ENCODE measurements around the gene METAP2.

The METAP2 gene

DNA sequence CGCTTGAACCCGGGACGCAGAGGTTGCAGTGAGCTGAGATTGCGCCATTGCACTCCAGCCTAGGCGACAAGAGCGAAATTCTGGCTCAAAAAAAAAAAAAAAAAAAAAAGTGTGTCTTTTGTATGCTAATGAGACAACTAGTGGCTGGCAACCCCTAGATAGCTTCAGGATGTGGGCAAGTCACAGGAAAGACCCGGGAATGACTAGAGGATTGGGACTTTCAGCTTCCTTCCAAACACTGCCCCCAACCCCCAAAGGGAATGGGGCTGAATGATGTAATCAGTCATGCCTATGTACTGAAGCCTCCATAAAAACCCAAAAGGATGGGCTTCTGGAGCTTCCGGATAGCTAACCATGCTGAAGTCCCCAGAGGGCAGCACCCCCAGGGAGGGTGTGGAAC, 48.7 kb downstream of the METAP2 start:
- H3K4me3 ChIP-seq (ENCODE audit: insufficient read depth, low read depth, low read length, poor library complexity, severe bottlenecking) = no peak overlapping the region
- H3K27me3 ChIP-seq (replicated peaks; ENCODE audit: control insufficient read depth, insufficient read depth, low read length, poor library complexity, severe bottlenecking) = no peaks in the 10 kb centered on the region
- H3K4me1 ChIP-seq (ENCODE audit: control insufficient read depth, insufficient read depth, low read length, poor library complexity, severe bottlenecking) = no peaks in the 10 kb centered on the region
- no peak for DNase-seq
- no peaks in the 10 kb centered on the region for H3K36me3 ChIP-seq (ENCODE audit: control insufficient read depth, insufficient read depth, low read length)
- H3K27ac ChIP-seq (ENCODE audit: insufficient read depth, low read length, poor library complexity, severe bottlenecking) = no peak overlapping the region
- H3K9me3 ChIP-seq (ENCODE audit: control insufficient read depth, low read length) = no peaks in the 10 kb centered on the region

GRCh38 chr12:95528431-95528830, 54.5 kb downstream of the METAP2 start:
- no peak for DNase-seq
- Histone ChIP-seq H3K27me3 (replicated peaks; ENCODE audit: control insufficient read depth, insufficient read depth, low read length, poor library complexity, severe bottlenecking) (no peaks in the 10 kb centered on the region), H3K4me1 (ENCODE audit: control insufficient read depth, insufficient read depth, low read length, poor library complexity, severe bottlenecking) (no peaks in the 10 kb centered on the region), H3K36me3 (ENCODE audit: control insufficient read depth, insufficient read depth, low read length) (no peaks in the 10 kb centered on the region), H3K4me3 (ENCODE audit: insufficient read depth, low read depth, low read length, poor library complexity, severe bottlenecking) (no peak overlapping the region), H3K27ac (ENCODE audit: insufficient read depth, low read length, poor library complexity, severe bottlenecking) (no peak overlapping the region), H3K9me3 (ENCODE audit: control insufficient read depth, low read length) (no peaks in the 10 kb centered on the region)

- H3K36me3 ChIP-seq (ENCODE audit: control insufficient read depth, insufficient read depth, low read length) = no peaks in the 10 kb centered on the region
- H3K27me3 ChIP-seq (replicated peaks; ENCODE audit: control insufficient read depth, insufficient read depth, low read length, poor library complexity, severe bottlenecking) = no peaks in the 10 kb centered on the region
- DNase-seq = no peak
- H3K9me3 ChIP-seq (ENCODE audit: control insufficient read depth, low read length) = no peaks in the 10 kb centered on the region
- no peak overlapping the region for H3K27ac ChIP-seq (ENCODE audit: insufficient read depth, low read length, poor library complexity, severe bottlenecking)
- no peaks in the 10 kb centered on the region for H3K4me1 ChIP-seq (ENCODE audit: control insufficient read depth, insufficient read depth, low read length, poor library complexity, severe bottlenecking)
- no peak overlapping the region for H3K4me3 ChIP-seq (ENCODE audit: insufficient read depth, low read depth, low read length, poor library complexity, severe bottlenecking)
Observed at GRCh38 chr12:95529693-95530225, 55.8 kb downstream of the METAP2 start.

GRCh38 chr12:95532851-95533250, 58.9 kb downstream of the METAP2 start:
- Histone ChIP-seq H3K4me1 (ENCODE audit: control insufficient read depth, insufficient read depth, low read length, poor library complexity, severe bottlenecking) (no peaks in the 10 kb centered on the region), H3K27me3 (replicated peaks; ENCODE audit: control insufficient read depth, insufficient read depth, low read length, poor library complexity, severe bottlenecking) (no peaks in the 10 kb centered on the region), H3K27ac (ENCODE audit: insufficient read depth, low read length, poor library complexity, severe bottlenecking) (no peak overlapping the region), H3K36me3 (ENCODE audit: control insufficient read depth, insufficient read depth, low read length) (no peaks in the 10 kb centered on the region), H3K9me3 (ENCODE audit: control insufficient read depth, low read length) (no peaks in the 10 kb centered on the region), H3K4me3 (ENCODE audit: insufficient read depth, low read depth, low read length, poor library complexity, severe bottlenecking) (no peak overlapping the region)
- DNase-seq = no peak

GRCh38 chr12:95533985-95534384, 60.0 kb downstream of the METAP2 start:
- no peak overlapping the region for H3K4me3 ChIP-seq (ENCODE audit: insufficient read depth, low read depth, low read length, poor library complexity, severe bottlenecking)

DNA sequence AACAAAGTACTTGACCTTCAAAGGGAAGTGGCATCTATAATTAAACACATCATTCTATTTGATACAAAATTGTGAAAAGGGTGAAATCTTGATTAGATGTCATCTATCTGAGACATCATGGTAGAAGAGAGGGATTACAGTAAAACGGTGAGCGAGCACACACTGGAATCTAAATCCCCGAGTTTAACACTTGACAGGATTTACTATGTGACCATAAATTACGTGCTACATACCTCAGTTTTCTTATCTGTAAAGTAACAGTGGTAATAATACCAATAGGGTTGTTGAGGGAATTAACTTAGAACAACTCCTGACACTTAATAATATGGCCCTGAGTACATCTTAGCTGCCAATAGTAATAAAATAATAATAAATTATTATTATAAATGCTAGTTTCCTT, 64.1 kb downstream of the METAP2 start:
- Histone ChIP-seq H3K4me3 (ENCODE audit: insufficient read depth, low read depth, low read length, poor library complexity, severe bottlenecking) (no peak overlapping the region), H3K27me3 (replicated peaks; ENCODE audit: control insufficient read depth, insufficient read depth, low read length, poor library complexity, severe bottlenecking) (no peaks in the 10 kb centered on the region), H3K4me1 (ENCODE audit: control insufficient read depth, insufficient read depth, low read length, poor library complexity, severe bottlenecking) (no peaks in the 10 kb centered on the region), H3K9me3 (ENCODE audit: control insufficient read depth, low read length) (no peaks in the 10 kb centered on the region), H3K27ac (ENCODE audit: insufficient read depth, low read length, poor library complexity, severe bottlenecking) (no peak overlapping the region), H3K36me3 (ENCODE audit: control insufficient read depth, insufficient read depth, low read length) (no peaks in the 10 kb centered on the region)
- DNase-seq = no peak

More at GRCh38 chr12:95533985-95534384, 60.0 kb downstream of the METAP2 start:
- Histone ChIP-seq H3K36me3 (ENCODE audit: control insufficient read depth, insufficient read depth, low read length) (no peaks in the 10 kb centered on the region), H3K4me1 (ENCODE audit: control insufficient read depth, insufficient read depth, low read length, poor library complexity, severe bottlenecking) (no peaks in the 10 kb centered on the region), H3K9me3 (ENCODE audit: control insufficient read depth, low read length) (no peaks in the 10 kb centered on the region), H3K27ac (ENCODE audit: insufficient read depth, low read length, poor library complexity, severe bottlenecking) (no peak overlapping the region), H3K27me3 (replicated peaks; ENCODE audit: control insufficient read depth, insufficient read depth, low read length, poor library complexity, severe bottlenecking) (no peaks in the 10 kb centered on the region)
- DNase-seq = no peak

- Histone ChIP-seq H3K27me3 (replicated peaks; ENCODE audit: control insufficient read depth, insufficient read depth, low read length, poor library complexity, severe bottlenecking) (no peaks in the 10 kb centered on the region), H3K27ac (ENCODE audit: insufficient read depth, low read length, poor library complexity, severe bottlenecking) (no peak overlapping the region), H3K4me1 (ENCODE audit: control insufficient read depth, insufficient read depth, low read length, poor library complexity, severe bottlenecking) (no peaks in the 10 kb centered on the region), H3K36me3 (ENCODE audit: control insufficient read depth, insufficient read depth, low read length) (no peaks in the 10 kb centered on the region), H3K4me3 (ENCODE audit: insufficient read depth, low read depth, low read length, poor library complexity, severe bottlenecking) (no peak overlapping the region), H3K9me3 (ENCODE audit: control insufficient read depth, low read length) (no peaks in the 10 kb centered on the region)
- DNase-seq = no peak
Observed at GRCh38 chr12:95538656-95539055, 64.7 kb downstream of the METAP2 start.

DNA sequence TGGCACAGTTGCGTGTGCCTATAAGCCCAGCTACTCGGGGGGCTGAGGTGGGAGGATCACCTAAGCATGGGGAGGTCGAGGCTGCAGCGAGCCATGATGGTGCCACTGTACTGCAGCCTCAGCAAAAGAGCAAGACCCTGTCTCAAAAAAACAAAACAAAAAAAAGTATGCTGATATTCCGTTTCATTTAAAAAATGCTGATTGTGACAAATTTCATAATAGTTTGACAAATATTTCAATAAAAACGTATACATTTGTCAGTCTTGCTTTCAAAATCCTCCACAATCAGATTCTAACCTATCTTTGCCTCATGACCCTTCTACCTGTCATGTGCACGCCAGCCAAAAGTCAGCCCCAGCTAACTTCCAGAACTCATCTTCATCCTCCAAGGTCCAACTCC, 67.5 kb downstream of the METAP2 start:
- Histone ChIP-seq H3K4me1 (ENCODE audit: control insufficient read depth, insufficient read depth, low read length, poor library complexity, severe bottlenecking) (no peaks in the 10 kb centered on the region), H3K4me3 (ENCODE audit: insufficient read depth, low read depth, low read length, poor library complexity, severe bottlenecking) (no peak overlapping the region), H3K9me3 (ENCODE audit: control insufficient read depth, low read length) (no peaks in the 10 kb centered on the region), H3K27ac (ENCODE audit: insufficient read depth, low read length, poor library complexity, severe bottlenecking) (no peak overlapping the region), H3K27me3 (replicated peaks; ENCODE audit: control insufficient read depth, insufficient read depth, low read length, poor library complexity, severe bottlenecking) (no peaks in the 10 kb centered on the region), H3K36me3 (ENCODE audit: control insufficient read depth, insufficient read depth, low read length) (no peaks in the 10 kb centered on the region)
- DNase-seq = no peak

DNA sequence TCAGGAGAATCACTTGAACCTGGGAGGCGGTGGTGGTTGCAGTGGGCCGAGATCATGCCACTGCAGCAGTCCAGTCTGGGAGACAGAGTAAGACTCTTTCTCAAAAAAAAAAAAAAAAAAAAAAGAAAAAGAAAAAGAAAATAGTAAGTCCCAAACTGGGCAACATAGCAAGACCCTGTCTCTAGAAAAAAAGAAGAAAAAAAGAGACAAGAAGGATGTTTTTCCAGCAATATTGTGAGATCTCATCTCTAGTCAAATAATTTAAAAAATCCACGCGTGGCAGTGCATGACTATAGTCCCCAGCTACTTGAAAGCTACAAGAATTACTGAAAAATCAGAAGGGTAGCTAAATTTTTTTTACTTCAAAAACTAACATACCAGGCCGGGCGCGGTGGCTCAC, 69.4 kb downstream of the METAP2 start:
- Histone ChIP-seq H3K9me3 (ENCODE audit: control insufficient read depth, low read length) (no peaks in the 10 kb centered on the region), H3K27me3 (replicated peaks; ENCODE audit: control insufficient read depth, insufficient read depth, low read length, poor library complexity, severe bottlenecking) (no peaks in the 10 kb centered on the region), H3K4me1 (ENCODE audit: control insufficient read depth, insufficient read depth, low read length, poor library complexity, severe bottlenecking) (no peaks in the 10 kb centered on the region), H3K36me3 (ENCODE audit: control insufficient read depth, insufficient read depth, low read length) (no peaks in the 10 kb centered on the region), H3K4me3 (ENCODE audit: insufficient read depth, low read depth, low read length, poor library complexity, severe bottlenecking) (no peak overlapping the region), H3K27ac (ENCODE audit: insufficient read depth, low read length, poor library complexity, severe bottlenecking) (no peak overlapping the region)
- no peak for DNase-seq

- no peaks in the 10 kb centered on the region for H3K4me1 ChIP-seq (ENCODE audit: control insufficient read depth, insufficient read depth, low read length, poor library complexity, severe bottlenecking)
- no peaks in the 10 kb centered on the region for H3K27me3 ChIP-seq (replicated peaks; ENCODE audit: control insufficient read depth, insufficient read depth, low read length, poor library complexity, severe bottlenecking)
- no peaks in the 10 kb centered on the region for H3K9me3 ChIP-seq (ENCODE audit: control insufficient read depth, low read length)
- no peak overlapping the region for H3K27ac ChIP-seq (ENCODE audit: insufficient read depth, low read length, poor library complexity, severe bottlenecking)
- no peak overlapping the region for H3K4me3 ChIP-seq (ENCODE audit: insufficient read depth, low read depth, low read length, poor library complexity, severe bottlenecking)
- H3K36me3 ChIP-seq (ENCODE audit: control insufficient read depth, insufficient read depth, low read length) = no peaks in the 10 kb centered on the region
- no peak for DNase-seq
Observed at GRCh38 chr12:95544756-95545155, 70.8 kb downstream of the METAP2 start.

DNA sequence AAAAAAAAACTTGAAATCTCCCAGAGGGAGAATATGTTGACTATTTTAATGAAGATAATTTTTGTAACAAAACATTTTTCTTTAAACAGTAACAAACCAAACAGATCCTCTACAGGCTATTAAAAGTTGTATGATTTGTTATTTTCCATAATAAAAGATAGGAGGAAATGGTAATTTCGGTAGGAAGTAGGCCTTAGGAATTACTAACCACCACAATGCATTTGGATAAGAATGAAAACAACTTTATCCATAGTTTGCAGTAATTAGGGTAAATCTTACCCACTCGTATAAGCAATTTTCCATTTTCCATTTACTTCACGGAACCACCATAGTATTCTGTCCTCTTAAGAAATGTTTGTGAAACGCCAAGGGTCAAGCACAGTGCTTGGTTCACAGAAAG, 71.4 kb downstream of the METAP2 start:
- H3K27me3 ChIP-seq (replicated peaks; ENCODE audit: control insufficient read depth, insufficient read depth, low read length, poor library complexity, severe bottlenecking) = no peaks in the 10 kb centered on the region
- H3K36me3 ChIP-seq (ENCODE audit: control insufficient read depth, insufficient read depth, low read length) = no peaks in the 10 kb centered on the region
- H3K4me1 ChIP-seq (ENCODE audit: control insufficient read depth, insufficient read depth, low read length, poor library complexity, severe bottlenecking) = no peaks in the 10 kb centered on the region
- H3K27ac ChIP-seq (ENCODE audit: insufficient read depth, low read length, poor library complexity, severe bottlenecking) = no peak overlapping the region
- H3K4me3 ChIP-seq (ENCODE audit: insufficient read depth, low read depth, low read length, poor library complexity, severe bottlenecking) = no peak overlapping the region
- no peaks in the 10 kb centered on the region for H3K9me3 ChIP-seq (ENCODE audit: control insufficient read depth, low read length)
- no peak for DNase-seq

Measured in effector memory CD4-positive, alpha-beta T cell (primary cell).